ENCODE data around the gene DSPP. TPM values are rescaled to one million over a fixed set of nuclear protein-coding genes. Genes with fewer than 3 reads are reported as not detected.
A peak's percentile ranks its signal among the peaks of the same experiment; 100 is the strongest.

Gene DSPP
- total RNA-seq, 1 donor from 2014 or later: not detected

DNA sequence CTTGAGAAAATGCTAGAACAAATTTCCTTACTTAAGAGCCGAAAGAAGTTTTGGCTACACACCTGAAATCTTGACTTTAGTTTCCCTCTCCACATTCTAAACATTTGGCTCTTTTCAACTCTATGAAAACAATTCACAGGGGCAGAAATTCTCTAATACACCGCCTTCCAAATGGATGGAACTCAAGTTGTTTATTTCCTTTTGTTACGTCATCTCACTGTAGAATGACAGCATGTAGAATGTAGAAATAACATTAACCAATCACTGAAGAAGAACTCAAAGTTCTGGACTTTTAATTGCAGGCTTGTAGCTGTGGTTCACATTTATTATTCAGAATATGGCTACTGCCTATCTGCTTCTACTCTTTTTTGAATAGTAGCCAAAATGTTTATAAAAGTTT is 43.6 kb downstream of the DSPP start:
- H3K9me3 Mint-ChIP-seq (ENCODE audit: unreplicated experiment): no peaks in the 10 kb centered on the region
- H3K4me3 Mint-ChIP-seq (ENCODE audit: unreplicated experiment): no peak overlapping the region
- TF ChIP-seq, protein P1, sequence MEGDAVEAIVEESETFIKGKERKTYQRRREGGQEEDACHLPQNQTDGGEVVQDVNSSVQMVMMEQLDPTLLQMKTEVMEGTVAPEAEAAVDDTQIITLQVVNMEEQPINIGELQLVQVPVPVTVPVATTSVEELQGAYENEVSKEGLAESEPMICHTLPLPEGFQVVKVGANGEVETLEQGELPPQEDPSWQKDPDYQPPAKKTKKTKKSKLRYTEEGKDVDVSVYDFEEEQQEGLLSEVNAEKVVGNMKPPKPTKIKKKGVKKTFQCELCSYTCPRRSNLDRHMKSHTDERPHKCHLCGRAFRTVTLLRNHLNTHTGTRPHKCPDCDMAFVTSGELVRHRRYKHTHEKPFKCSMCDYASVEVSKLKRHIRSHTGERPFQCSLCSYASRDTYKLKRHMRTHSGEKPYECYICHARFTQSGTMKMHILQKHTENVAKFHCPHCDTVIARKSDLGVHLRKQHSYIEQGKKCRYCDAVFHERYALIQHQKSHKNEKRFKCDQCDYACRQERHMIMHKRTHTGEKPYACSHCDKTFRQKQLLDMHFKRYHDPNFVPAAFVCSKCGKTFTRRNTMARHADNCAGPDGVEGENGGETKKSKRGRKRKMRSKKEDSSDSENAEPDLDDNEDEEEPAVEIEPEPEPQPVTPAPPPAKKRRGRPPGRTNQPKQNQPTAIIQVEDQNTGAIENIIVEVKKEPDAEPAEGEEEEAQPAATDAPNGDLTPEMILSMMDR (IDR thresholded peaks at IDR 0.05; ENCODE audit: insufficient read depth, low read depth, low read length): no peak
- no peak for TF ChIP-seq EZH2 (IDR thresholded peaks at IDR 0.05; ENCODE audit: insufficient read depth, low read length)
- peaks cover 11% of the 10 kb centered on the region for H3K4me1 Mint-ChIP-seq (ENCODE audit: low read depth, unreplicated experiment)
- Histone ChIP-seq H3K9me3 (ENCODE audit: insufficient read depth, low read depth, low read length) (no peaks in the 10 kb centered on the region), H4K20me1 (ENCODE audit: insufficient read depth, low read length) (no peaks in the 10 kb centered on the region), H3K9ac (ENCODE audit: low read length) (no peak overlapping the region), H3K27me3 (ENCODE audit: insufficient read depth, low read length) (no peaks in the 10 kb centered on the region), H2AFZ (ENCODE audit: low read depth, low read length) (no peak overlapping the region), H3K4me3 (ENCODE audit: insufficient read depth, low read depth, low read length) (no peak overlapping the region), H3K4me2 (ENCODE audit: low read length) (no peak overlapping the region), H3K4me1 (ENCODE audit: insufficient read depth, low read length) (no peaks in the 10 kb centered on the region), H3K79me2 (ENCODE audit: insufficient read depth, low read length) (no peaks in the 10 kb centered on the region), H3K36me3 (ENCODE audit: insufficient read depth, low read length) (no peaks in the 10 kb centered on the region), H3K27ac (ENCODE audit: low read depth, low read length) (no peak overlapping the region)
- no peaks in the 10 kb centered on the region for H3K27me3 Mint-ChIP-seq (ENCODE audit: low read depth, unreplicated experiment)
- DNase-seq (ENCODE audit: low read depth): no peak
- H3K27ac Mint-ChIP-seq (ENCODE audit: unreplicated experiment): no peak overlapping the region
- no peaks in the 10 kb centered on the region for H3K36me3 Mint-ChIP-seq (ENCODE audit: low read depth, unreplicated experiment)
- FAIRE-seq: no peak

DNA sequence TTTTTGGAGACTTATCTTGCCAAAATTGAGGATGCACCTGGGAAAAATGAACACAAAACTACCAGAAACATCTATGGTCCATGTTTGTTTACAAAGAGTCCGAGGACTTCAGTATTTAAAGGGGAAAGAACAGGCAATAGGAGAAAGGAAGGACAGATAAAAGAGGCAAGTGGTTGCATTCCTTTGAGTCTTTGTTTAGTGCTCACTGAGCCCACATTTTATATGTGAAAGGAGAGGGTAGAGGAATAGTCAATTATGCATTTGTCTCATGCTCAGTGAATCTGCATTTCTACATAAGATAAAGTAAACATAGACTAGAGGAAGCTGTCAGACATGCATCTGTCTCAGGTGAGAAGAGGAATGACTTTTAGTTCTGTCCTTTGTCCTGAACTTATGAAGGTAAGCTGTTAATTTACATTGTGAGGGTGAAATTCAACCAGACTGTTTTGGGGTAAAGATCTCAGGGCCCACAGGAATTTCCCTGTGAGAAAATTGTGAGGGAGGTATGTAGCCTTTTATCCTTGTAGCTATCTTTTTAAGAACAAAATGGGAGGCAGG is 46.2 kb downstream of the DSPP start:
- no peaks in the 10 kb centered on the region for H3K9me3 Mint-ChIP-seq (ENCODE audit: unreplicated experiment)
- H3K4me2 ChIP-seq (ENCODE audit: low read length): no peak overlapping the region
- no peak for FAIRE-seq

DNA sequence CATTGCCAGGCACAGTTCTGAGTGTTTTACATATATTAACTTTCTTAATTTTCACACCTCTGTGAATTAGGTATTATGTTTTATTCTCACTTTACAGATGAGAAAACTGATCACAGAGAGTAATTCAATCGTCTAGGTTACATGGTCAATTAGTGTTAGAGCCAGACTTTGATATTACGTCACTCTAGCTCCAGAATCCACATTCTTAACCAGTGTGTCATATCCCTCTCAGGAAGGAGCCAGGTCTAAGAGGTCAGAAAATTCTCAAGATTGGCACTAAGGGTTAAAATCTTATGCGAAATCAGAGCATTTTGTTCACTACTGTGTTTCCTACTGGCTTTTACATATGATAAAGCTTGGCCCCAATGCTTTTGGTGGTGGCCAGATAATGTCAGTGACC is 49.2 kb downstream of the DSPP start:
- peak overlapping the region; percentile 47 for H3K27ac Mint-ChIP-seq (ENCODE audit: unreplicated experiment)
- FAIRE-seq (peak; percentile 58), DNase-seq (ENCODE audit: low read depth) (peak; percentile 71)
- Histone ChIP-seq H3K27ac (ENCODE audit: low read depth, low read length) (no peak overlapping the region), H3K4me3 (ENCODE audit: insufficient read depth, low read depth, low read length) (no peak overlapping the region), H3K79me2 (ENCODE audit: insufficient read depth, low read length) (no peaks in the 10 kb centered on the region), H2AFZ (ENCODE audit: low read depth, low read length) (no peak overlapping the region), H3K4me1 (ENCODE audit: insufficient read depth, low read length) (peaks cover 19% of the 10 kb centered on the region), H3K4me2 (ENCODE audit: low read length) (peak overlapping the region; percentile 47), H3K9me3 (ENCODE audit: insufficient read depth, low read depth, low read length) (no peaks in the 10 kb centered on the region), H4K20me1 (ENCODE audit: insufficient read depth, low read length) (no peaks in the 10 kb centered on the region), H3K36me3 (ENCODE audit: insufficient read depth, low read length) (no peaks in the 10 kb centered on the region), H3K27me3 (ENCODE audit: insufficient read depth, low read length) (no peaks in the 10 kb centered on the region), H3K9ac (ENCODE audit: low read length) (no peak overlapping the region)
- H3K4me3 Mint-ChIP-seq (ENCODE audit: unreplicated experiment): no peak overlapping the region
- no peaks in the 10 kb centered on the region for H3K27me3 Mint-ChIP-seq (ENCODE audit: low read depth, unreplicated experiment)
- peaks cover 4% of the 10 kb centered on the region for H3K9me3 Mint-ChIP-seq (ENCODE audit: unreplicated experiment)
- TF ChIP-seq, protein P1 (IDR thresholded peaks at IDR 0.05; ENCODE audit: insufficient read depth, low read depth, low read length): no peak
- no peak for TF ChIP-seq EZH2 (IDR thresholded peaks at IDR 0.05; ENCODE audit: insufficient read depth, low read length)
- no peaks in the 10 kb centered on the region for H3K36me3 Mint-ChIP-seq (ENCODE audit: low read depth, unreplicated experiment)
- peaks cover 34% of the 10 kb centered on the region for H3K4me1 Mint-ChIP-seq (ENCODE audit: low read depth, unreplicated experiment)

More for the DNA sequence above, 46.2 kb downstream of the DSPP start:
- Mint-ChIP-seq H3K4me1 (ENCODE audit: low read depth, unreplicated experiment) (peaks cover 32% of the 10 kb centered on the region), H3K36me3 (ENCODE audit: low read depth, unreplicated experiment) (no peaks in the 10 kb centered on the region), H3K27ac (ENCODE audit: unreplicated experiment) (no peak overlapping the region), H3K27me3 (ENCODE audit: low read depth, unreplicated experiment) (no peaks in the 10 kb centered on the region), H3K4me3 (ENCODE audit: unreplicated experiment) (no peak overlapping the region)
- H3K36me3 ChIP-seq (ENCODE audit: insufficient read depth, low read length): no peaks in the 10 kb centered on the region
- peaks cover 17% of the 10 kb centered on the region for H3K4me1 ChIP-seq (ENCODE audit: insufficient read depth, low read length)
- H3K4me3 ChIP-seq (ENCODE audit: insufficient read depth, low read depth, low read length): no peak overlapping the region
- no peaks in the 10 kb centered on the region for H3K79me2 ChIP-seq (ENCODE audit: insufficient read depth, low read length)
- H3K9me3 ChIP-seq (ENCODE audit: insufficient read depth, low read depth, low read length): no peaks in the 10 kb centered on the region
- H2AFZ ChIP-seq (ENCODE audit: low read depth, low read length): no peak overlapping the region
- H4K20me1 ChIP-seq (ENCODE audit: insufficient read depth, low read length): no peaks in the 10 kb centered on the region
- TF ChIP-seq, protein P1 (IDR thresholded peaks at IDR 0.05; ENCODE audit: insufficient read depth, low read depth, low read length): no peak
- TF ChIP-seq EZH2 (IDR thresholded peaks at IDR 0.05; ENCODE audit: insufficient read depth, low read length): no peak
- no peak overlapping the region for H3K9ac ChIP-seq (ENCODE audit: low read length)
- DNase-seq (ENCODE audit: low read depth): no peak
- H3K27me3 ChIP-seq (ENCODE audit: insufficient read depth, low read length): no peaks in the 10 kb centered on the region
- no peak overlapping the region for H3K27ac ChIP-seq (ENCODE audit: low read depth, low read length)
